D721Med (cell line): ENCODE data around the gene SLC29A4.
"Not testable (repeated sequence)": the region's sequence is repeated elsewhere in the genome, so short reads cannot be mapped to it uniquely, and the experiment has no call there.

Source experiments
- DNase-seq: peaks from one replicate; pipeline ENCODE4 v3.0.0; 2011; ENCODE audit warnings: low spot score; ENCODE audit not compliant: insufficient read length
- FAIRE-seq: peaks from 2 replicates; lab custom pipeline; 2011; peaks lifted over from hg19 to GRCh38; lab: Jason Lieb, UNC
- CTCF ChIP-seq: IDR thresholded peaks from 2 replicates; pipeline ENCODE4 v1.5.1; 2012; ENCODE audit warnings: mild to moderate bottlenecking, control low read depth; ENCODE audit not compliant: insufficient read depth; ENCODE audit errors: missing control alignments

SLC29A4 gene

GRCh38 chr7:5284304-5285281 lies 1.9 kb downstream of the SLC29A4 start:
- DNase-seq = peak; percentile 88
- no peak for FAIRE-seq
- peak; percentile 67 for TF ChIP-seq CTCF

- no peak for TF ChIP-seq CTCF
- DNase-seq = no peak
- FAIRE-seq = no peak
These were observed 4.2 kb downstream of the SLC29A4 start for GRCh38 chr7:5286933-5287332.

GRCh38 chr7:5287373-5287772 lies 4.6 kb downstream of the SLC29A4 start:
- DNase-seq, FAIRE-seq: not testable (repeated sequence)

GRCh38 chr7:5287802-5288201 lies 5.1 kb downstream of the SLC29A4 start:
- no peak for TF ChIP-seq CTCF
- no peak for FAIRE-seq
- no peak for DNase-seq

- not testable (repeated sequence) for FAIRE-seq, DNase-seq
These were observed 5.8 kb downstream of the SLC29A4 start for GRCh38 chr7:5288560-5288959.

GRCh38 chr7:5289355-5289754 lies 6.6 kb downstream of the SLC29A4 start:
- FAIRE-seq = no peak
- DNase-seq = no peak
- no peak for TF ChIP-seq CTCF

GRCh38 chr7:5291301-5291700 lies 8.6 kb downstream of the SLC29A4 start:
- DNase-seq (no peak), FAIRE-seq (no peak)
- TF ChIP-seq CTCF = no peak

- not testable (repeated sequence) for DNase-seq, FAIRE-seq
These were observed 9.1 kb downstream of the SLC29A4 start for GRCh38 chr7:5291711-5292335.
